Calu3 (cell line): Measurements from ENCODE around the gene NECTIN1. TPM values are rescaled to one million over a fixed set of nuclear protein-coding genes. Genes with fewer than 3 reads are reported as not detected.
A peak's percentile ranks its signal among the peaks of the same experiment; 100 is the strongest.

Experiments
- BruUV-seq: library from RNA; stranded (reverse); fragments of 400-500 nt; replicated peaks from 2 replicates; lab custom pipeline; 2021; lab: Mats Ljungman, UMichigan
- CTCF ChIA-PET: fragments of 300-600 bp; sonication (Branson Sonifier 250); formaldehyde crosslinking; loops from one replicate; lab custom pipeline; 2022; ENCODE audit warnings: antibody characterized with exemption; lab: Charles Lee
- DNase-seq: peaks from one replicate; pipeline ENCODE4 v3.0.0; 2022
- H3K27ac Mint-ChIP-seq: one replicate; pipeline ENCODE4 v1.8.0; 2022; ENCODE audit warnings: mixed read lengths; ENCODE audit not compliant: unreplicated experiment
- H3K27me3 Mint-ChIP-seq: one replicate; pipeline ENCODE4 v1.8.0; 2022; ENCODE audit warnings: mixed read lengths; ENCODE audit not compliant: unreplicated experiment
- H3K36me3 Mint-ChIP-seq: one replicate; pipeline ENCODE4 v1.8.0; 2022; ENCODE audit warnings: mild to moderate bottlenecking, moderate library complexity, mixed read lengths; ENCODE audit not compliant: insufficient read depth, unreplicated experiment
- H3K4me1 Mint-ChIP-seq: one replicate; pipeline ENCODE4 v1.8.0; 2022; ENCODE audit warnings: mild to moderate bottlenecking, low read depth, mixed read lengths; ENCODE audit not compliant: unreplicated experiment
- H3K4me3 Mint-ChIP-seq: one replicate; pipeline ENCODE4 v1.8.0; 2022; ENCODE audit warnings: mild to moderate bottlenecking, low read depth, moderate library complexity, mixed read lengths; ENCODE audit not compliant: unreplicated experiment
- H3K9me3 Mint-ChIP-seq: one replicate; pipeline ENCODE4 v1.8.0; 2022; ENCODE audit warnings: low read depth, mixed read lengths; ENCODE audit not compliant: unreplicated experiment
- intact Hi-C: fragments of 100-400 bp; cut with micrococcal nuclease; formaldehyde crosslinking; loops from one replicate; pipeline ENCODE4 v1.10.0; 2022; ENCODE audit not compliant: unreplicated experiment
- total RNA-seq: library from RNA; stranded (reverse); gene quantifications from 2 replicates; pipeline ENCODE4 v1.2.3, GENCODE V29; 2022
- TF ChIP-seq, protein P1 (sequence below): fragments of 200-600 bp; IDR thresholded peaks from one replicate; pipeline ENCODE4 v1.8.0; 2022; ENCODE audit warnings: antibody characterized with exemption; ENCODE audit not compliant: unreplicated experiment

The NECTIN1 gene
- total RNA-seq, 1 experiment from 2014 or later = 22.1 TPM

DNA sequence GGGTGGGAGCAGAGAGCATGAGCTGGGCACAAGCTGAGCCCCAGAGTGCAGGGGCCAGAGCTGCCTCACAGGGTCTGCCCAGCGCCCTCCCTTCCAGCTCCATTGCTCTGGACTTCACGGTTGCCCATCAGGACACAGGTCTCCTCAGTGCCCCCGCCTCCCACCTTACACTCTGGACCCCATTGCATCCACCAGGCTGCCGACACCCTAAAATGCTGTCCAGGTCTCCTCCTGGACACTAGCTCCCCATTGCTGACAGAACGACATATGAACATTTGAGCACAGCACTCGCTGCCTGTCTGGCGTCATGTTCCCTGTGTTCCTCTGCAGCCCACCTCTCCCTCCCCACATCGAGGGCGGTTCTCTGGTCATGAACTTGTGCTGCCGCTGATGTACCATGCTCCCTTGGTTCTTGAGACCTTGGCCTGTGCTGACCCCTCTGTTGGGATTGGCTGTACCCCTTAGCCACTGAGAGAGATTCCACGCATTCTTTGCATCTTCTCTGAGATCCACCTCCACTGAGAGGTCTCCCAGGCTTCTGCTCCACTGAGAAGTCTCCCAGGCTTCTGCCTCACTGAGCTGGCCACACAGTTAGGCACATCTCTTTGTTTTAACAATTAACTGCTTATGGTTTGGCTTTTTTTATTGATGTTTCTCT lies 34.2 kb upstream of the NECTIN1 start:
- peaks cover 26% of the 10 kb centered on the region for H3K4me1 Mint-ChIP-seq
- H3K4me3 Mint-ChIP-seq = no peak overlapping the region
- no peak for DNase-seq
- H3K27ac Mint-ChIP-seq = no peak overlapping the region
- intact Hi-C loops = no loop called here
- H3K27me3 Mint-ChIP-seq = no peaks in the 10 kb centered on the region
- H3K36me3 Mint-ChIP-seq = no peaks in the 10 kb centered on the region
- CTCF ChIA-PET = interaction anchor here (0.6 kb wide), 1 partner anchor 1776 kb away, joined by 4 read pairs; no protein-coding TSS in a partner anchor
- peaks cover 4% of the 10 kb centered on the region for H3K9me3 Mint-ChIP-seq
- TF ChIP-seq, protein P1, sequence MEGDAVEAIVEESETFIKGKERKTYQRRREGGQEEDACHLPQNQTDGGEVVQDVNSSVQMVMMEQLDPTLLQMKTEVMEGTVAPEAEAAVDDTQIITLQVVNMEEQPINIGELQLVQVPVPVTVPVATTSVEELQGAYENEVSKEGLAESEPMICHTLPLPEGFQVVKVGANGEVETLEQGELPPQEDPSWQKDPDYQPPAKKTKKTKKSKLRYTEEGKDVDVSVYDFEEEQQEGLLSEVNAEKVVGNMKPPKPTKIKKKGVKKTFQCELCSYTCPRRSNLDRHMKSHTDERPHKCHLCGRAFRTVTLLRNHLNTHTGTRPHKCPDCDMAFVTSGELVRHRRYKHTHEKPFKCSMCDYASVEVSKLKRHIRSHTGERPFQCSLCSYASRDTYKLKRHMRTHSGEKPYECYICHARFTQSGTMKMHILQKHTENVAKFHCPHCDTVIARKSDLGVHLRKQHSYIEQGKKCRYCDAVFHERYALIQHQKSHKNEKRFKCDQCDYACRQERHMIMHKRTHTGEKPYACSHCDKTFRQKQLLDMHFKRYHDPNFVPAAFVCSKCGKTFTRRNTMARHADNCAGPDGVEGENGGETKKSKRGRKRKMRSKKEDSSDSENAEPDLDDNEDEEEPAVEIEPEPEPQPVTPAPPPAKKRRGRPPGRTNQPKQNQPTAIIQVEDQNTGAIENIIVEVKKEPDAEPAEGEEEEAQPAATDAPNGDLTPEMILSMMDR = no peak
- no TSS peak for BruUV-seq

DNA sequence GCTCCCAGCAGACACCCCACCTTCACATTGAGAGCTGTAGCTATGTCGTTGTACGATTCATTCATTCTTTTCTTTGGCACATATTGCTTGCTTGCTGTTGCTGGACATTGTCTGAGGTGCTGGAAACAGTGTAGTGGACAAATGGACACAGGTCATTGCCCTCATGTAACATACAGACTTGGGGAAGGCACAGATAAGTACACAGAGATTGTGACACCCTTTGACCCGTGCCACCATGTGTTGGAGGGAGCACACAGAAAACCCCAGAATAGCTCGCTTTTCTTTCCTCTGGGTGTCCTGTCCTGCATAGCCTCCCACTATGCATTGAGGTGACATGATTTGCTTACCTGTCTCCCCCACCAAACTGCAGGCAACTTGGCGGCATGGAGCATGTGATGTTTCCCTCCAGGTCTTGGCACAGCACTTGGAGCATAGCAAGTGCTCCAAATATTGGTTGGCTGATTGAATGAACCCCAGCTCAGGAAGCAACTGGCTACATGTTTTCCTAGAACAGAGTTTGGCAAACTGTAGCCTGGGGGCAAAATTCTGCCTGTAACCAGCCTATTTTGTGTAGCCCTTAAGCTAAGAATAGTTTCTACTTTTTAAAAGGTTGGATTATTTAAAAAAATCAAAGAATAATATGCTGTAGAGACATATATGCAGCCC lies 30.9 kb upstream of the NECTIN1 start:
- CTCF ChIA-PET = interaction anchor here (1.4 kb wide), 1 partner anchor 348 kb away, joined by 4 read pairs; no protein-coding TSS in a partner anchor
- no TSS peak for BruUV-seq
- intact Hi-C loops = no loop called here
- Mint-ChIP-seq H3K36me3 (no peaks in the 10 kb centered on the region), H3K4me3 (no peak overlapping the region), H3K27ac (no peak overlapping the region), H3K9me3 (no peaks in the 10 kb centered on the region), H3K27me3 (peaks cover 5% of the 10 kb centered on the region), H3K4me1 (peaks cover 26% of the 10 kb centered on the region)
- TF ChIP-seq, protein P1 = no peak
- DNase-seq = no peak

DNA sequence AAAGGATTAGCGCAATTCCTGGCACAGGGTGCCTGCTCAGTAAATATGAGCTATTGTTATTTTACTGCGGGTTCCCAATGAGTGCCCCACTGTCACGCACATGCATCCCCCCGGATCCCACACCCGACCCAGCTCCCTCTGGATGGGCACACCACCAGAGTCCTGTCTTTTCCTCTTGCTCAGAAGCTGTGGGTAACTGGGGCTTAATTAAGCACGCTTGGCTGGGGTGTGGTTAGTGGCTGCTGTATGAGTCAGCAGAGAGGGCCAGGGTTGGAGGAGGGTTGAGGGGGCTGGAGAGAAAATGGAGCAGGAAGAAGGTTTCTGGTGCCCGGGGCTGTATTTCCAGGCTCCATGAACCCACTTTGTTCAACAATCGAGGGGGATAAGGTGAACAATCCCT lies 30.3 kb upstream of the NECTIN1 start:
- DNase-seq = peak; percentile 47
- Mint-ChIP-seq H3K4me3 (no peak overlapping the region), H3K36me3 (no peaks in the 10 kb centered on the region), H3K27ac (no peak overlapping the region), H3K27me3 (peaks cover 11% of the 10 kb centered on the region), H3K4me1 (peaks cover 21% of the 10 kb centered on the region), H3K9me3 (no peaks in the 10 kb centered on the region)
- BruUV-seq = no TSS peak
- TF ChIP-seq, protein P1 = no peak
- CTCF ChIA-PET = interaction anchor here (1.4 kb wide), 1 partner anchor 349 kb away, joined by 4 read pairs; no protein-coding TSS in a partner anchor
- intact Hi-C loops = no loop called here

DNA sequence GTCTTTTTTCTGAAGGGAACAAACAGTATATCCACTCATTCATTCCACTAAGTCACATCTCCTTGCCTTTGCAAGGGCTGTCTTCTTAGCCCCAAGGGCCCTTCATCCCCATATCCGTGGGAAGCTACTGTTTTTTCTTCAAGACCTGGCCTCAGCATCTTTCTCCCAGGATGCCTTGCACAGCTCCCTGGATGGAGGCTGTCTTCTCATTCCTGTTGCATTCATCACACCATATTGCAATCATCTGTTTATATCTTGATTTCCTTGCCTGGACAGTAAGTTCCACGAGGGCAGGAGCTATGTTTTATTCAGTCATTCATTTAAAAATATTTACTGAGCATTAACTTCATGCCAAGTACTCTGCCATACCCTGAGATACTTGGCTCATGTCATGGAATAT lies 29.3 kb upstream of the NECTIN1 start:
- TF ChIP-seq, protein P1 = no peak
- intact Hi-C loops = no loop called here
- H3K4me1 Mint-ChIP-seq = peaks cover 11% of the 10 kb centered on the region
- no peaks in the 10 kb centered on the region for H3K36me3 Mint-ChIP-seq
- H3K9me3 Mint-ChIP-seq = no peaks in the 10 kb centered on the region
- H3K4me3 Mint-ChIP-seq = no peak overlapping the region
- BruUV-seq = no TSS peak
- peaks cover 20% of the 10 kb centered on the region for H3K27me3 Mint-ChIP-seq
- DNase-seq = no peak
- CTCF ChIA-PET = interaction anchor here (1.4 kb wide), 1 partner anchor 350 kb away, joined by 4 read pairs; no protein-coding TSS in a partner anchor
- H3K27ac Mint-ChIP-seq = no peak overlapping the region
